ENCODE data around the gene GARIN1A. TPM values are rescaled to one million over a fixed set of nuclear protein-coding genes. Genes with fewer than 3 reads are reported as not detected.

The GARIN1A gene
- total RNA-seq, 6 experiments from 2014 or later: 0.40 to 1.6 (median 1.2) TPM

GRCh38 chr7:128703609-128704241, 31.6 kb downstream of the GARIN1A start:
- DNase-seq: peak; percentile 47
- Mint-ChIP-seq H3K36me3 (ENCODE audit: low read depth) (no peaks in the 10 kb centered on the region), H3K9me3 (no peaks in the 10 kb centered on the region), H3K4me1 (ENCODE audit: low read depth) (peaks cover 48% of the 10 kb centered on the region), H3K4me3 (no peak overlapping the region), H3K27ac (peak overlapping the region; percentile 1; the same call in 1 of the 2 replicates), H3K27me3 (ENCODE audit: insufficient read depth) (peaks cover 4% of the 10 kb centered on the region)
- no peak for TF ChIP-seq CTCF (IDR thresholded peaks at IDR 0.05)

DNA sequence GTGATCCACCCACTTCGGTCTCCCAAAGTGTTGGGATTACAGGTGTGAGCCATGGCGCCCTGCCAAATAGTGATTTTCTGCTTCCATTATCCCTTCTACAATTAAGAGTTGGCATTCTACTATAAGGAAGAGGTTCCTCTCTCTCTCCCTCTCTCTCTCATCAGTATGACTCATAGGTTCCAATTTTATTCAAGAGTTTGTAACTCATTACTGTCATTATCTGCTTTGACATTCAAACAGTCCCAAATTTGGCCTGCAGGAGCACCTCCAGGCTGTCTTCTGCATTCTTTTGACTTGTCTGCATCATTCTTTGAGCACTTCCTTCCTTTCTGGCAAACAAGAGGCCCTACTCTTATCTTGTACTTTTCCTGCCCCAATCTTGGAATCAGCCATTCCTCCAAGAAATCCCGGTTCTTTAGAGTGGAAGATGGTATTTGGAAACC, 33.8 kb downstream of the GARIN1A start:
- Mint-ChIP-seq H3K27ac (peak overlapping the region; percentile 48), H3K9me3 (no peaks in the 10 kb centered on the region), H3K27me3 (ENCODE audit: insufficient read depth) (peaks cover 4% of the 10 kb centered on the region), H3K36me3 (ENCODE audit: low read depth) (no peaks in the 10 kb centered on the region), H3K4me1 (ENCODE audit: low read depth) (peaks cover 66% of the 10 kb centered on the region), H3K4me3 (peak overlapping the region; percentile 29)
- DNase-seq: peak; percentile 79
- peak; percentile 56 for TF ChIP-seq CTCF (IDR thresholded peaks at IDR 0.05)

DNA sequence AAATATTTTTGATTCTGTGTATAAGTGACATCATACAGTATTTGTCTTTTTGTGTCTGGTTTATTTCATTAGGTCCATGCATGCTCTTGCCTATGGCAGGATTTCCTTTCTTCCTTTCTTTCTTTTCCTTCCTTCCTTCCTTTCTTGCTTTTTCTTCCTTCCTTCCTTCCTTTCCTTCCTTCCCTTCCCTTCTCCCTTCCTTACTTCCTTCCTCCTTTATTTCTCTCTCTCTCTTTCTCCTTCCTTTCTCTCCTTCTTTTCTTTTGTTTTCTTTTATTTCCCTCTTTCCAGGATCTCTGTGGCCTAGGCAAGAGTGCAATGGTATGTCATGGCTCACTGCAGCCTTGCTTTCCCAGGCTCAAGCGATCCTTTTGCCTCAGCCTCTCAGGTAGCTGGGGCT, 35.7 kb downstream of the GARIN1A start:
- no peaks in the 10 kb centered on the region for H3K27me3 Mint-ChIP-seq (ENCODE audit: insufficient read depth)
- no peak overlapping the region for H3K4me3 Mint-ChIP-seq
- no peaks in the 10 kb centered on the region for H3K36me3 Mint-ChIP-seq (ENCODE audit: low read depth)
- no peak for DNase-seq
- TF ChIP-seq CTCF (IDR thresholded peaks at IDR 0.05): no peak
- H3K27ac Mint-ChIP-seq: no peak overlapping the region
- H3K9me3 Mint-ChIP-seq: no peaks in the 10 kb centered on the region
- H3K4me1 Mint-ChIP-seq (ENCODE audit: low read depth): peaks cover 66% of the 10 kb centered on the region

- Mint-ChIP-seq H3K27ac (no peak overlapping the region), H3K4me1 (ENCODE audit: low read depth) (peaks cover 63% of the 10 kb centered on the region), H3K36me3 (ENCODE audit: low read depth) (no peaks in the 10 kb centered on the region), H3K4me3 (no peak overlapping the region), H3K9me3 (no peaks in the 10 kb centered on the region), H3K27me3 (ENCODE audit: insufficient read depth) (no peaks in the 10 kb centered on the region)
- no peak for DNase-seq
- TF ChIP-seq CTCF (IDR thresholded peaks at IDR 0.05): no peak
Observed at GRCh38 chr7:128708235-128708634, 36.1 kb downstream of the GARIN1A start.

- Mint-ChIP-seq H3K4me3 (no peak overlapping the region), H3K36me3 (ENCODE audit: low read depth) (no peaks in the 10 kb centered on the region), H3K27ac (no peak overlapping the region), H3K9me3 (no peaks in the 10 kb centered on the region), H3K27me3 (ENCODE audit: insufficient read depth) (no peaks in the 10 kb centered on the region), H3K4me1 (ENCODE audit: low read depth) (peaks cover 57% of the 10 kb centered on the region)
- no peak for DNase-seq
- no peak for TF ChIP-seq CTCF (IDR thresholded peaks at IDR 0.05)
Observed at GRCh38 chr7:128708824-128709223, 36.7 kb downstream of the GARIN1A start.

Data from HFFc6 (cell line).